SK-N-SH (cell line): ENCODE data around the gene AIF1.

Source experiments
- GATA2 ChIP-seq: sonication (generic); formaldehyde crosslinking; IDR thresholded peaks from 2 replicates; pipeline ENCODE4 v1.5.0; 2020; ENCODE audit warnings: mild to moderate bottlenecking, missing genetic modification reagents
- TAF1 ChIP-seq: IDR thresholded peaks from 2 replicates; pipeline ENCODE4 v1.6.1; 2012; ENCODE audit warnings: low read depth, mild to moderate bottlenecking, low read length, moderate library complexity, borderline replicate concordance
- TF ChIP-seq, protein P1 (sequence below): fragments of 200-600 bp; sonication (generic); IDR thresholded peaks from 2 replicates; pipeline ENCODE4 v1.6.1; 2017; ENCODE audit warnings: antibody characterized with exemption, mild to moderate bottlenecking, moderate library complexity
- TF ChIP-seq, protein P2 (sequence below): IDR thresholded peaks from 2 replicates; pipeline ENCODE4 v1.4.0; 2012; ENCODE audit warnings: low read depth, borderline replicate concordance
- TF ChIP-seq, protein P3 (sequence below): IDR thresholded peaks from 2 replicates; pipeline ENCODE4 v1.4.0; 2012; ENCODE audit warnings: low read depth

DNA sequence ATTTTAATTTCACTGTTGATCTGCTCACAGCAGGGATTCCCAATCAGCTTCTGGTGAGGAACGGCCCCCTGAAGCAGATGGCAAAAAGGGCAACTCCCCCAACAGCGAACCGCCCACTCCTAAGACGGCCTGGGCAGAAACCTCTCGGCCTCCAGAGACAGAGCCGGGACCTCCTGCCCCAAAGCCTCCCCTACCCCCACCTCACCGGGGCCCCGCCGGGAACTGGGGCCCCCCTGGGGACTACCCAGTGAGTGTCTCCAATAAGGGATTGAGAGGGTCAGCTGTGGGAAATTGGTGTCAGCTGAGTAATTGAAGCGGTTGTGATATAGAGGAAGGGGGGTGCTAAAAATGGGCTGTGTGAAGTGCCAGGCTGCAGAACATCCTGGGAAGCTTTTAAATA lies 11.9 kb downstream of the AIF1 start:
- TF ChIP-seq, protein P1, sequence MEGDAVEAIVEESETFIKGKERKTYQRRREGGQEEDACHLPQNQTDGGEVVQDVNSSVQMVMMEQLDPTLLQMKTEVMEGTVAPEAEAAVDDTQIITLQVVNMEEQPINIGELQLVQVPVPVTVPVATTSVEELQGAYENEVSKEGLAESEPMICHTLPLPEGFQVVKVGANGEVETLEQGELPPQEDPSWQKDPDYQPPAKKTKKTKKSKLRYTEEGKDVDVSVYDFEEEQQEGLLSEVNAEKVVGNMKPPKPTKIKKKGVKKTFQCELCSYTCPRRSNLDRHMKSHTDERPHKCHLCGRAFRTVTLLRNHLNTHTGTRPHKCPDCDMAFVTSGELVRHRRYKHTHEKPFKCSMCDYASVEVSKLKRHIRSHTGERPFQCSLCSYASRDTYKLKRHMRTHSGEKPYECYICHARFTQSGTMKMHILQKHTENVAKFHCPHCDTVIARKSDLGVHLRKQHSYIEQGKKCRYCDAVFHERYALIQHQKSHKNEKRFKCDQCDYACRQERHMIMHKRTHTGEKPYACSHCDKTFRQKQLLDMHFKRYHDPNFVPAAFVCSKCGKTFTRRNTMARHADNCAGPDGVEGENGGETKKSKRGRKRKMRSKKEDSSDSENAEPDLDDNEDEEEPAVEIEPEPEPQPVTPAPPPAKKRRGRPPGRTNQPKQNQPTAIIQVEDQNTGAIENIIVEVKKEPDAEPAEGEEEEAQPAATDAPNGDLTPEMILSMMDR, result no peak
- TF ChIP-seq, protein P2, sequence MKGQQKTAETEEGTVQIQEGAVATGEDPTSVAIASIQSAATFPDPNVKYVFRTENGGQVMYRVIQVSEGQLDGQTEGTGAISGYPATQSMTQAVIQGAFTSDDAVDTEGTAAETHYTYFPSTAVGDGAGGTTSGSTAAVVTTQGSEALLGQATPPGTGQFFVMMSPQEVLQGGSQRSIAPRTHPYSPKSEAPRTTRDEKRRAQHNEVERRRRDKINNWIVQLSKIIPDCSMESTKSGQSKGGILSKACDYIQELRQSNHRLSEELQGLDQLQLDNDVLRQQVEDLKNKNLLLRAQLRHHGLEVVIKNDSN, result no peak
- TF ChIP-seq, protein P3, sequence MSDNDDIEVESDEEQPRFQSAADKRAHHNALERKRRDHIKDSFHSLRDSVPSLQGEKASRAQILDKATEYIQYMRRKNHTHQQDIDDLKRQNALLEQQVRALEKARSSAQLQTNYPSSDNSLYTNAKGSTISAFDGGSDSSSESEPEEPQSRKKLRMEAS, result no peak
- TF ChIP-seq TAF1 (no peak), GATA2 (CRISPR knock-in tag) (no peak)
